Nucleus accumbens (tissue), 56 donors: Measurements from ENCODE around the gene SREK1IP1.

ENCODE experiments used
- DNase-seq, 56 donors: peaks; one replicate each; lab custom pipeline; 2025; lab: John Stamatoyannopoulos, UW

Gene SREK1IP1

GRCh38 chr5:64688965-64689364, 79.5 kb downstream of the SREK1IP1 start:
- DNase-seq, result no peak

- DNase-seq, result no peak
These were observed 80.1 kb downstream of the SREK1IP1 start for GRCh38 chr5:64688391-64688790.

- no peak for DNase-seq
These were observed 82.6 kb downstream of the SREK1IP1 start for GRCh38 chr5:64685866-64686265.

- no peak for DNase-seq
These were observed 85.9 kb downstream of the SREK1IP1 start for GRCh38 chr5:64682608-64683007.

GRCh38 chr5:64680289-64680688, 88.2 kb downstream of the SREK1IP1 start:
- no peak for DNase-seq

GRCh38 chr5:64678374-64678773, 90.1 kb downstream of the SREK1IP1 start:
- peak in 13 of 56 donors; percentile 1 to 43 (median 12) for DNase-seq

- DNase-seq, result no peak
These were observed 96.8 kb downstream of the SREK1IP1 start for GRCh38 chr5:64671678-64672077.

GRCh38 chr5:64670277-64670676, 98.2 kb downstream of the SREK1IP1 start:
- DNase-seq, result no peak
